Skin of body (tissue), 1 donor: ENCODE data around the gene LGALS3BP. TPM values are rescaled to one million over a fixed set of nuclear protein-coding genes. Genes with fewer than 3 reads are reported as not detected.

Experiments
- total RNA-seq: library from RNA; depleted of rRNA; stranded (reverse); fragments of >200 nt; gene quantifications from one replicate; pipeline ENCODE4 v1.2.3, GENCODE V29; 2014

Gene LGALS3BP
- total RNA-seq, 1 donor from 2014 or later, result 52.1 TPM

Other genes starting within 250 kb of the LGALS3BP start
- 32.6 TPM for gene CYTH1, start 197.7 kb downstream of the LGALS3BP start, total RNA-seq
- 43.3 TPM for gene USP36, start 139.1 kb downstream of the LGALS3BP start, total RNA-seq
- 10.2 TPM for gene CEP295NL, start 76.7 kb downstream of the LGALS3BP start, total RNA-seq
- gene TIMP2, start 54.5 kb downstream of the LGALS3BP start, total RNA-seq, result 101 TPM
- 17.9 TPM for gene CANT1, start 29.8 kb upstream of the LGALS3BP start, total RNA-seq
- gene C1QTNF1, start 44.2 kb upstream of the LGALS3BP start, total RNA-seq, result 15.8 TPM
- gene ENGASE, start 94.9 kb upstream of the LGALS3BP start, total RNA-seq, result 24.7 TPM